Measurements from ENCODE around the gene MSI2. TPM values are rescaled to one million over a fixed set of nuclear protein-coding genes. Genes with fewer than 3 reads are reported as not detected.

The MSI2 gene
- polyA plus RNA-seq, 1 experiment: 9.2 TPM

- POLR2A ChIA-PET: no interaction called here
Observed at GRCh38 chr17:57328109-57328882, 72.0 kb downstream of the MSI2 start.

GRCh38 chr17:57329380-57330214 is 73.3 kb downstream of the MSI2 start:
- no peak for TF ChIP-seq CTCF (IDR thresholded peaks at IDR 0.05; ENCODE audit: insufficient read depth, low read depth, low read length)
- Histone ChIP-seq H3K36me3 (ENCODE audit: control insufficient read depth, insufficient read depth, low read length) (no peaks in the 10 kb centered on the region), H3K4me3 (ENCODE audit: low read depth, low read length) (no peak overlapping the region), H3K27me3 (ENCODE audit: control insufficient read depth, insufficient read depth, low read length) (no peaks in the 10 kb centered on the region)
- ChIA-PET POLR2A (no interaction called here), CTCF (interaction anchor here (0.9 to 1.2 kb wide), 2 partner anchors 10 to 12 kb away, joined by 4 read pairs; no protein-coding TSS in a partner anchor)
- DNase-seq (ENCODE audit: low read depth): no peak

More at GRCh38 chr17:57328109-57328882, 72.0 kb downstream of the MSI2 start:
- no peak for DNase-seq (ENCODE audit: low read depth)
- Histone ChIP-seq H3K4me3 (ENCODE audit: low read depth, low read length) (no peak overlapping the region), H3K27me3 (ENCODE audit: control insufficient read depth, insufficient read depth, low read length) (no peaks in the 10 kb centered on the region), H3K36me3 (ENCODE audit: control insufficient read depth, insufficient read depth, low read length) (no peaks in the 10 kb centered on the region)
- CTCF ChIA-PET: interaction anchor here (1.2 kb wide), 1 partner anchor 13 kb away, joined by 4 read pairs; no protein-coding TSS in a partner anchor
- TF ChIP-seq CTCF (IDR thresholded peaks at IDR 0.05; ENCODE audit: insufficient read depth, low read depth, low read length): no peak

GRCh38 chr17:57330587-57330986 is 74.3 kb downstream of the MSI2 start:
- H3K27me3 ChIP-seq (ENCODE audit: control insufficient read depth, insufficient read depth, low read length): no peaks in the 10 kb centered on the region
- no peaks in the 10 kb centered on the region for H3K36me3 ChIP-seq (ENCODE audit: control insufficient read depth, insufficient read depth, low read length)
- H3K4me3 ChIP-seq (ENCODE audit: low read depth, low read length): no peak overlapping the region
- TF ChIP-seq CTCF (IDR thresholded peaks at IDR 0.05; ENCODE audit: insufficient read depth, low read depth, low read length): no peak
- CTCF ChIA-PET: no interaction called here
- DNase-seq (ENCODE audit: low read depth): no peak
- POLR2A ChIA-PET: no interaction called here

GRCh38 chr17:57331423-57331822 is 75.1 kb downstream of the MSI2 start:
- Histone ChIP-seq H3K36me3 (ENCODE audit: control insufficient read depth, insufficient read depth, low read length) (no peaks in the 10 kb centered on the region), H3K27me3 (ENCODE audit: control insufficient read depth, insufficient read depth, low read length) (no peaks in the 10 kb centered on the region), H3K4me3 (ENCODE audit: low read depth, low read length) (no peak overlapping the region)
- CTCF ChIA-PET: no interaction called here
- POLR2A ChIA-PET: no interaction called here
- TF ChIP-seq CTCF (IDR thresholded peaks at IDR 0.05; ENCODE audit: insufficient read depth, low read depth, low read length): no peak
- DNase-seq (ENCODE audit: low read depth): no peak

- Histone ChIP-seq H3K27me3 (ENCODE audit: control insufficient read depth, insufficient read depth, low read length) (no peaks in the 10 kb centered on the region), H3K36me3 (ENCODE audit: control insufficient read depth, insufficient read depth, low read length) (no peaks in the 10 kb centered on the region), H3K4me3 (ENCODE audit: low read depth, low read length) (no peak overlapping the region)
- CTCF ChIA-PET: no interaction called here
- TF ChIP-seq CTCF (IDR thresholded peaks at IDR 0.05; ENCODE audit: insufficient read depth, low read depth, low read length): no peak
- DNase-seq (ENCODE audit: low read depth): no peak
- POLR2A ChIA-PET: no interaction called here
Observed at GRCh38 chr17:57332501-57332900, 76.2 kb downstream of the MSI2 start.
